HG03439 (cell line): Measurements from ENCODE around the gene CNGA2.

Source experiments
- ATAC-seq: cut with Tn5 transposase; IDR thresholded peaks from one replicate; pipeline ENCODE4 v1.9.1; 2021; ENCODE audit warnings: mild to moderate bottlenecking, moderate library complexity; ENCODE audit not compliant: unreplicated experiment

The CNGA2 gene

DNA sequence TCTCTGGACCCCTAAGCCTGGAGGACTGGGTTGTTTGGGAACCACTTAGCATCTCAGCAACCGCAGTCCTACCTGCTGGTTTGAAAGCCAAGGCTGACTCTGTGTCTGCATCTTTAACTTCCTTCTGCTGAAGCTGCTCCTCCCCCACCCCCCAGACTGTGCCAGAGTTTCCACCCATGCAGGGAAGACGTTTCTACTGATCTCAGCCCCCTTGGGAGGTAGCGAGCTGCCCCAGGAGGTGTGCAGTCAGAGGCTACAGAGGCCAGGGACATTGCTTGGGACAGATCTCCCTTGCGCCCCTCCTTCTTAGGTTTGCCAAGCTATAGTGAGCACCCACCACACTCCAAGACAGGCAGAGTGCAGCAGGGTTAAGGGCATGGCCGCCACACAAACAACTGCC, 23.4 kb upstream of the CNGA2 start:
- ATAC-seq: no peak

DNA sequence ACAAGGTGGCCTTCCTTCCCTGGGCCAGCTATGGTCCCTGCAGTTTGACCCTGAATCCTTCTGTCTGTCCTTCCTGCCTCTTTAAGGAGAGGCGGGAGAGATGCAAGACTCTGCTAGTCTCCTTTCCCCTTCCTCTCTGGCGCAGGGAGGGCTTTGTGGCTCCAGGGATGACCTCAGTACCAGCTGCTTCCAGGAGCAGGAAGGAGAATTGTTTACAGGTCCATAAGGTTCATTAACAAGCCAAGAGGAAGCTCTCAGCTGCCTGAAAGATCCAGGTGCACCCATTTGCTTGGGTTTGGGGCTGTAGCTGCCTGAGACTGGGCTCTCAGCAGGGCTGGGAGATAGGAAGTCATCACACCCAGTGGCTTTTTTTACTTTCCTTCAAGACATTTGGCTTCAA, 22.8 kb upstream of the CNGA2 start:
- no peak for ATAC-seq

DNA sequence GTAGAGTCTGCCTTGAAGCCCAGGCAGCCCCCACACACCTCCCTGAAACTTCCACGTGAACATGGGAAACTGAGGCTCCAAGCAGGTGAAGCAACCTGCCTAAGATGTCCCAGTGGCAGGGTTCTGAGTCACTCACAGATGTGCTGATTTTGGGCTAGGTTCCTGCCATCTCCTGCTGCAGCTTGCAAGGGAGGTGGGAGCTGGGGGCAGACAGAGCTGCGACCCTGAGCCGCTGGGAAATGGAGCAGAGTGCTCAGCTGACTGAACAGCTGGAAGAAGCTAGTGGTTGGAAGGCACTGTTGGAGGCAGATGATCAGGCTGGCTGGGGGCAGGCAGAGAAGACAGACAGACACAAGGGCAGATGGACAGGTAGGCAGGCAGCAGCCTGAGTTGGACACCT, 22.3 kb upstream of the CNGA2 start:
- no peak for ATAC-seq

DNA sequence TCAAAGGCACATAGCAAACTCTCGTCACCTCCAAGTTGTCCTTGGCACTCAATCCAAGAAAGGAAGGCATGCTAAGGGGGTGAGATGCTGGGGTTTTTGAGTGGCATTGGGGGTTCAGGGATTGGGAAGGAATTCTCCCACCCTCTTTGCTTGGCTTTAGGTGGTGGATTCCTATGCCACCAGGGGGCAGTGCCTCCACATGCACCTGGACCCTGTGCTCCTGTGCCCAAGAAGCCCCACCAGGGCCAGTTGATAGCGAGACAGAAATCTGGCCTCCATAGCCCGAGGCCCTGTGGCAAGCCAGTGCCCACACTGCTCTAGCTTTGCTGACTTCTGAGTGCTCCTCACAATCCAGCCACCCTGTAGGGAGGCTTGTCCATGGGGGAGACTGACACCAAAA, 20.7 kb upstream of the CNGA2 start:
- ATAC-seq: no peak

DNA sequence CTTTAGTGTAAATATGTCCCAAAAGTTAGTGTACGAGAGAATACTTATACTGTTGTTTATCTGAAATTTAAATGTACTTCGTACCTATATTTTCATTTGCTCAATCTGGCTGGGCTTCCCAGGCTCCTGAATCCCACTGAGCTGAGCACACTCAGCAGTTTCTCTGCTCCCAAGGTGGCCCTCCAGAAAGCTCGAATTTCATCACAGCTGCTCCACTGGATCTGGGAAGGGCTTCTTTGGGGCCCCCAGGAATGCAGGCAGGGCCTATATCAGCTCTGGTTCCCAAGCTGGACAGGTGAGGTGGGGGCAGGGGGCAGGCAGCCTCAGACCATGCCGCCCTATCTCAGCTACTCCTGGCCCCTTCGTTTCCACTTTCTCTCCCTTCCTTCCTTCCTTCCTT, 20.2 kb upstream of the CNGA2 start:
- no peak for ATAC-seq

DNA sequence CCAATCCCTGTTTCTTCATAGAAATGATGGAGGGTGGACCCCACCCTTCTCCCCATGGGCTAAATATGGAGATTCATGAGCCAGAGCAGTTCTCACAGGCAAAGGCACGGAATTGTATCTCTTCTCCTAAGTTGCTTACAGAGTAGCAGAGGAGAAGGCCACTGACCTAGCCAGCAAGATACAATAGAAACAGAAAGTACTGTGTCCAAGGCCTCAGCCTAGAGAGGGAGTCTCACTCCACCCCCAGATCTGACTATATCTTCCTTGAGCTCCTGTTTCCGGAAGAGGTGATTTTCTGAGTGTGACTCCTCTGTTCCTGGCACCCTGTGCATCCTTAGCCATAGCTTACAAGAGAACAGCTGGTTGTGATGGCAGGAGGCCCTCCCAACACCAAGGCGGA, 18.8 kb upstream of the CNGA2 start, which contains the start of gene FATE1:
Gene FATE1, plus strand, starts transcription at position 284 of the 400 bp plus-strand sequence. Its CDS starts 85 bp downstream, at position 369.
- no peak for ATAC-seq

DNA sequence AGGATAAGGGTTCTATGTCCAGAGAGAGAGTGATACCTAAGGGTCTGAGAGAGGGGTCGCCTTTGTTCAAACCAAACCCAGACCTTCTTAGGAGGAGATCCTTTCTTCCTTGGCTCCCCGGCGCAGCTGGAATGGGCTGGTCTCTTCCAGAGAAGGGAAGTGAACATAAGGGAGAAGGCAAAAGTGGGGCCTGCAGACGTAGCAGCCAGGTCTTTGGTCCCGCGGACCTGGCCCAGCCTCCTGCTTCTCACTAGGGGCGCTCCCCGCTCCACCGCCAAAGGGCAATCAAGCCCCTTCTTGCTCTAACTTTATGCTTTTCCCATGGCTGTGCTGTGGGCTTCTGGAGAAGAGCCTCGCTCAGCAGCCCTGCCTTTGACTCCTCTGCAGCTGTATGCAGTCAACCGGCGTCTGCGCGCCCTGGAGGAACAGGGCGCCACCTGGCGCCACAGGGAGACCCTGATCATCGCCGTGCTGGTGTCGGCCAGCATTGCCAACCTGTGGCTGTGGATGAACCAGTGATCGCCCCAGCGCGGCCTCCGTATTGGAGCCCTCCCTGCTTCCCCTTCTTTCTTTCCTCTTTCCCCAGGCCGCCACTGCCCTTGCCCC, 12.2 kb upstream of the CNGA2 start:
- ATAC-seq: no peak

DNA sequence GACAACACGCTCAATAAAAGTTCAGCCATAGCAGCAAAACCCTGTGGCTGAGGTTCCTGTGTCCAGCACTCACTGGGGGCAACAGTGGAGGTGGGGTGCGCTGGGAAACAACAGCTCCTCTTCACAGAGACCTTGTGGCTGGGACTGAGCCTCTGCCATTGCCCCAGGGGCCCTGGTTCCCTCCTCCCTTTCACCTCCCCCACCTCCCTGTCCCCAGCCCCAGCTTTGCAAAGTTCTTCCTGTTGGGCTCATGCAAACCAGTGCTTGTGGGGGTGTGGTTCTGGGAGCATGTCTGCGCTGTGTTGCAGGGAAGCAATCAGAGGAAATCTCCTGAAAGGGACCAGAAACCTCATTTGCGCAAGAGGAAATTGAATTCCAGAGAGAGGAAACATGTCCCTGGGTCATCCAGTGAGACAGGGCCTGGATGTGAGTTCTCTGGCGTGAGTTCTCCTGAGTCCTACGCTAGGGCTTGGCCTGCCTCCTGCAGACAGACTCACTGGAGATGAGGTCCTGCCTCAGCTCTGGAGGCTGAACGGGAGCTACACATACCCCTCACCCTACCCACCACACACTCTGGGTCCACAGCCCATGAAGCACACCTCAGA, 11.3 kb upstream of the CNGA2 start:
- no peak for ATAC-seq

DNA sequence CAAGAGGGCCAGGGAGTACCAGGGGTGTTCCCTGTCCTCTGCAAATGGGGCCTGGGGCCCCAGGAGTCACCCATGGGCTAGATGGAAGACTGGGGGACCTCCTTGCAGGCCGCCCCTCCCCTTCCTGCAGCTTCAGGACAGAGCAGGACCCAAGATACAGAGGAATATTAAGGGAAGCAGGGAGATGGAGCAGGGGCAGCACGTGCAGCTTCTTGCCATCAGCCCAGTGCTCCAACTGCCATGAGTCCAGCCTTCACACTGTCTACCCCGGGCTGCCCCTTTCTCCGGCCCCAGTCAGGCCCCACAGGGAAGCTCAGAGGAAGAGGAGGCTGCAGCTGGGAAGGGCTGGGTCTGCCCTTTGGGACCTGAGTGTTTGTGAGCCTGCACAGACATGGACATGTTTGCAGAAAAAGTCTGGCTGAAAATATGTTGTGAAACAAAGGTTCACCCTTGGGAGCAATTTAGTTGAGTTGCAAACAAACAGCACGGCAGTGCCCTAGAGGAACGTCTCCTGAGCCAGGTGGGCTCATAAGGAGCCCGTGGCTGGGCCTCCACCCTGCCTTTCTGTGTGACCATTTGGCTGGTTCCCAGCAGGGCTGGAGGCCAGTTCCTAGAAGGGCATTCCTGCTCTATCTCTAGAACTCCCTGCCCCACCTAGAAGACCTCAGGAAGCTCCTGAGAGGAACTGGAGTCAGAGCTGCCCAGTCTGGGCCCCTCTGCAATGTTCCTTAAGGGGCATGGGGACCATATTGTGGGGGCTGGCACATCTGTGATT, 9.8 kb upstream of the CNGA2 start:
- ATAC-seq: no peak

DNA sequence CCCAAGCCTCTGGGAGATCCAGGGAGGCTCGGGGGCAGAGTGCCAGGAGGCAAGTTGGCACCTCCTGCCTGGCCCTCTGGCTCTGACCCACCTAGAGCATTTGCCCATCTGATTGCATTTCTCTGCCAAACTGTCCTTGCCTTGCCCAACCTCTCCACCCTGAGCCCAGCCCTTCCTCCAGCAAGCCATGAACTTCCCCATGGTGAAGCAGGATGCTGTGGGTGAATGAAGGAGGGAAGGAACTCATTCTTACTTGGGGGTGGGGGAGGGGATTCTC, 9.3 kb upstream of the CNGA2 start:
- no peak for ATAC-seq

DNA sequence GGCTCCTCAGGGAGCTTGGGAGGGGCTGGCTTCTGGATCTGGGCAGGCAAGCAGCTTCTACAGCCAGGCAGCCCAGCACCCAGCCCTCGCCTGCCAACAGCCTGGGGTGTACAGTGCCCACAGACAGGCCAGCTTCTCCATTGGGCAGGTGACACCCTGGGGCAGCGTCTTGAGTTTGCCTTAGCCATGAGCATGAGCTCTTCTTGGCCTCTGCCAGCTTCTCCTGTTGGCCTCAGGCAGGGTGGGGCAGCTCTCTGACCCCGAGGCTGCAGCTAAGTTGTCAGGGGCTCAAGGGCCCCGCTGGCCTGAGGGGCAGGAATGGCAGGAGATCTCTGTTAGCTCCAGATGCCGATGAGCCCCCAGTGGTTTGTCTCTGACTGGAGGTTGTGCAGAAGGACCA, 7.8 kb upstream of the CNGA2 start:
- ATAC-seq: no peak

DNA sequence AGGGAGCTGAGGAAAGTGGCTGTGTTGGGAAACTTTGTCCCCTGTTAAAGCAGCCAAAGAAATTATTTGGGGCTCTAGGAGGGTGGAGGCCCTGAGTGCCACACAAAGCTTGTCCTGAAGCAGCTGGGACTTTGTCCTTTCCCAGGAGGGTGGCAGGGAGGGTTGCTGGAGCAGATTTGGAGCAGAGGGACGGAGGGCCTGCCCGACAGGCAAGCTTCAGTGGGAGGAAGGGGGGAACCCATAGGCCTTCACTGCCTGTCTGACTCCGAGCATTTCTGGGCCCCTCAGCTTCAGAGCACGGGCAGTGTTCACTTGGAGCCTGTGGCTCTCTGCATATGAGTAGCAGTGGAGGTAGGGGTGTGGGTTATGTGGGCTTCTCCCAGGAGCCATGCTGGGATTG, 7.2 kb upstream of the CNGA2 start:
- no peak for ATAC-seq

DNA sequence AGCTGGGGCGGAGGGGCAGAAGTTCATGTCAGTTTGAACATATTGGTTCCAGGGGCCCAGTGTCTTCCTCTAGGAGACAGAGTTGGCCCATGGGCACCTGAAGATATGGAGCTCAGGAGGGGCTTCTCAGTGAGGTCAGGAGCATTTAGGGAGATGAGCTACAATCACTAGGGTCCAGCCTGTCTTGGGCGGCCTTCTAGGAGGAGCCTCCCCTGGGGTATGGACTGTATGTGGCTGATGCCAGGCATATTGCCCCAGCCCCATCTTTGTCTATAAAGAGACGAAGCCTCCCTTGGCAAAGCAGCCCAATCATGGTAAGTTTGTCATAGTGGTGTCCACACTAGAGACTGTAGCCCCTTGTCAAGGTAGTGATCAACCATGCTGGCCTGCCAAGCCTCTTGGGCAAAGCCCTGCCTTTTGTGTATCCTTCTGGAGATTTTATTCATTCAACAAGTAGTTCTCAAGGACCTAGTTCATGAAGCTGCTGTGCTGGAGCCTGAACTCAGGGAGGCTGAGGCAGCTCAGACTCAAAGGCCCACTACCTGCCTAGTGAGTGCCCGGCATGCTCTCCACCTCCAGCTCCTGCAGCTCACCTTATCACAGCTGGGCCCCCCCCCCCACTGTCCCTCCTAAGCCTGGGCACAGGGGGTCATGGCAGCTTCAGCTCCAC, 5.4 kb upstream of the CNGA2 start:
- ATAC-seq: no peak

DNA sequence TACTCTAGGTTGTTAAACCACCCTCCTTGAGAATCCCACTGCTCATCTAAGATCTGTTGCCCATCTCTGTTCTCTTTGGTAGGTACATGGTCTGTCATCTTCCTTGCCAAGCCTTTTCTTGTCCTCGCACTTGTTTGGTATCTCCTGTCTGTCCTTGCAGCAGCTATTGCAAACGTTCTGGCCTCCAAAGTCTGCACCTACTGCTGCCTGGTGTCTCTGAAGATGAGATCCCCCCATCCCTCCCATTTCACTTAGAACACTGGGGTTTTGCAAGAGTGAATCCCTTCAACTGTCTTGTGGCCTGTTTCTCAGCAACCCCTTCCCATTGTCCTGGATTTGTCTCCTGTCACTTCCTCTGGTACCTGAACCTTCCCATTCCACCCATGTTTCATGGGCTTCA, 673 bp downstream of the CNGA2 start:
- ATAC-seq: no peak

DNA sequence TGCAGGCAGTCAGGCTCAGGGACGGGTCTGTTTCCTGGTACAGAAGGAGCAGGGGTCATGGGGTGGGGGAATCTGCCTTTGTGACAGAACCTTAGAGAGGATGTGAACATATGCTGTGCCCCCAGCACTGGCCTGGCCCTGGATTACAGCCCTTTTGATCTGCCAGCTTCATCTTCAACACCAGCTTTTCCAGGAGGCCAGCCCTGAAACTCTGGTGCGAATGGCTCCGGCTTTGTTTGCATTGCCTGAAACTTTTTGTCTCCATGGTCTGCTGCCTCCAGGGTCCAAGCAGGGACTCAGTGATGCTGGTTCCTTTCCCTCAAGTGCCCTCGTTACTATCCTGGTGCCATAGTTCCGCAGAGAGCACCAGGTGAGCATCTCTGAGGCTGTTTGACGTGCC, 2.1 kb downstream of the CNGA2 start:
- ATAC-seq: no peak

DNA sequence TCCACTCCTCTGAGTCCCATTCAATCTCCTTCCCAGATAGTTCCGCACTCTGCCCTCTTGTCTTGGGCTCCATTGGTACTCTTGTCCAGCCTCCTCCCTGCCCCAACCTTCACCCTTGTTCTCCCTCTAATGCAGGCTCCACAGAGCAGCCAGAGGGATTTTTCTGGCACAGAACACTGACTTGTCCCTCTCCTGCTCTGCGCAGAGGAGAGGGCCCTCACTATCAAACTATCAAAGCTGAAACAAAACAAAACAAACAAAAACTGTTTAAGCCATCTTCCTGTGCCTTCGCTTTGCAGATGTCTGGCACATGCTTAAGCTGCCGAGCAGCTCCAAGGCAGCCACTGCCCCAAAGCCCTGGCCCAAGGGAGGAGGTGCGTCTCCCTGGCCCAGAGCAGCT, 2.9 kb downstream of the CNGA2 start:
- no peak for ATAC-seq

DNA sequence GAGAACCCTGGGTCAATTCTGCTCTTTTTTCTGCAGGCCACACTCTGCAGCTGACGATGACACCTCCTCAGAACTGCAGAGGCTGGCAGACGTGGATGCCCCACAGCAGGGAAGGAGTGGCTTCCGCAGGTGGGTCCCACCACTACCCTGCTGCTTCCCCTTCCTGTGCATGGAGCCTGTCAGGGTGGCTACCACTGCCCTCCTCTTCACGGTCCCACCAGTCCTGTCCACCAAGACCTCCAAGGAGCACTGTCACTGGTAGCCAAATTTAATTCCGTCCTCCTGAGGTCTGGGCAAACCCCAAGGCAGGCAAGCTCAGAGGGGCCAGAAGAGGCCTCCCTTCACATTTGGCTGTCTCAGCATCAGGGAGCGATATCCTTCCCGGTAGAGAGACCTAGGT, 4.2 kb downstream of the CNGA2 start:
- ATAC-seq: no peak

DNA sequence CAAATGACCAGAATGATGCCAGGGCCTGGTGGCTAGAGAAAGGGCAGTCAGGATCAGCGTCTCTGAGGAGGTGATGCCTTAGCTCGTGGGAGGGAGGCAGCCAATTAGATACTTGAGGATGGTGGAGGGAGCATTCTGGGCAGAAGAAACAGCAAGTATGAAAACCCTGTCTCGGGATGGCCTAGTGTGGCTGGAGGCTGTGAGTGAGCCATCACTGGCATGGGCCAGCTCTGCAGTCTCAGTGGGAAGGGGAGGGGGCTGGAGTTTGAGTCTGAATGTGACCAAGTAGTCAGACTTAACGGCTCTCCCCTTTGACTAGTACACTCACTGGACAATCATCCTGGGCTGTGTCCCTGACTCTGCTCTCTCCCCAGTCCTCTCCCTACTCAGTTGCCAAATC, 7.1 kb downstream of the CNGA2 start:
- no peak for ATAC-seq

DNA sequence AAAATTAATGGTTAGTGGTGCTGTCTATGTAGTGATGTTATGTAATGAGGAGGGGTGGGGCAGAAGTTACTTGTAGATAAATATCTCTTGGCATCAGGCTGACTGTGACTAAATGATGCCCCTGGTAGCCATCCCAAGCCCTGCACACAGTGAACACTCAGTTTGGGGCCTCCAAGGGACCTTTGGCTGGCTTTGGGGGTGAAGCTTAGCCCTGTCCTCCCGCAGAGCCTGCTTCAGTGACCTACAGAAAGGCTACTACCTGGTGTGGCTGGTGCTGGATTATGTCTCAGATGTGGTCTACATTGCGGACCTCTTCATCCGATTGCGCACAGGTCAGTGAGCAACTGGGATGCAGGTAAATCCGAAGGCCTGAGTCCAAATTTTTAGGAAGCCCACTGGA, 7.8 kb downstream of the CNGA2 start:
- no peak for ATAC-seq

DNA sequence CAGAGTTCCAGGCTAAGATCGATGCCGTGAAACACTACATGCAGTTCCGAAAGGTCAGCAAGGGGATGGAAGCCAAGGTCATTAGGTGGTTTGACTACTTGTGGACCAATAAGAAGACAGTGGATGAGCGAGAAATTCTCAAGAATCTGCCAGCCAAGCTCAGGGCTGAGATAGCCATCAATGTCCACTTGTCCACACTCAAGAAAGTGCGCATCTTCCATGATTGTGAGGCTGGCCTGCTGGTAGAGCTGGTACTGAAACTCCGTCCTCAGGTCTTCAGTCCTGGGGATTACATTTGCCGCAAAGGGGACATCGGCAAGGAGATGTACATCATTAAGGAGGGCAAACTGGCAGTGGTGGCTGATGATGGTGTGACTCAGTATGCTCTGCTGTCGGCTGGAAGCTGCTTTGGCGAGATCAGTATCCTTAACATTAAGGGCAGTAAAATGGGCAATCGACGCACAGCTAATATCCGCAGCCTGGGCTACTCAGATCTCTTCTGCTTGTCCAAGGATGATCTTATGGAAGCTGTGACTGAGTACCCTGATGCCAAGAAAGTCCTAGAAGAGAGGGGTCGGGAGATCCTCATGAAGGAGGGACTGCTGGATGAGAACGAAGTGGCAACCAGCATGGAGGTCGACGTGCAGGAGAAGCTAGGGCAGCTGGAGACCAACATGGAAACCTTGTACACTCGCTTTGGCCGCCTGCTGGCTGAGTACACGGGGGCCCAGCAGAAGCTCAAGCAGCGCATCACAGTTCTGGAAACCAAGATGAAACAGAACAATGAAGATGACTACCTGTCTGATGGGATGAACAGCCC, 9.3 kb downstream of the CNGA2 start:
- ATAC-seq: no peak

DNA sequence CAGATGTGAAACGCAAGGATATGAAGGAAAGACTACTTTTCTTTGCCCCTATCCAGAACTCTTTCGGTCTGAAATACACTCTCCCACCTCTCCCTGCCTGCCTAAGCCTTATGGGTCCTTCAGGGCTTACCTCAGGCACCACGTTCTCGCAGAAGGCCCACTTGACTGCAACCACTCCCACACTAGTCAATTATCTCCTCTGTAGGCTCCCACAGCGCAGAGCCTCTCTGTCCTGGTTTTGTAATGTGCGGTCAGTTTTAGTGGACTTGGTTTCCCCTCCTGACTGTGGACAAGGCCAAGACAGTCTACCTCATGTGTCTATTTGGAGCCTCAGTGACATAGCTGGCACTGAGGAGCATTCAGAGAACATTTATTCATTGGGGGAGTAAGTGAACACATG, 11.1 kb downstream of the CNGA2 start:
- ATAC-seq: no peak
